Head of caudate nucleus (tissue), 42 donors: ENCODE results near the gene KCNQ1OT1.

Experiments used
- DNase-seq, 42 donors: peaks; one replicate each; pipeline versions ENCODE4 v3.0.0 to v3.0.0-alpha.2; 2020 to 2021; ENCODE audit warnings: mixed read lengths in 7 of 42
- intact Hi-C: fragments of 100-400 bp; cut with DNase I; formaldehyde crosslinking; loops from one replicate; pipeline ENCODE4 v1.15.0; 2022

Gene KCNQ1OT1

DNA sequence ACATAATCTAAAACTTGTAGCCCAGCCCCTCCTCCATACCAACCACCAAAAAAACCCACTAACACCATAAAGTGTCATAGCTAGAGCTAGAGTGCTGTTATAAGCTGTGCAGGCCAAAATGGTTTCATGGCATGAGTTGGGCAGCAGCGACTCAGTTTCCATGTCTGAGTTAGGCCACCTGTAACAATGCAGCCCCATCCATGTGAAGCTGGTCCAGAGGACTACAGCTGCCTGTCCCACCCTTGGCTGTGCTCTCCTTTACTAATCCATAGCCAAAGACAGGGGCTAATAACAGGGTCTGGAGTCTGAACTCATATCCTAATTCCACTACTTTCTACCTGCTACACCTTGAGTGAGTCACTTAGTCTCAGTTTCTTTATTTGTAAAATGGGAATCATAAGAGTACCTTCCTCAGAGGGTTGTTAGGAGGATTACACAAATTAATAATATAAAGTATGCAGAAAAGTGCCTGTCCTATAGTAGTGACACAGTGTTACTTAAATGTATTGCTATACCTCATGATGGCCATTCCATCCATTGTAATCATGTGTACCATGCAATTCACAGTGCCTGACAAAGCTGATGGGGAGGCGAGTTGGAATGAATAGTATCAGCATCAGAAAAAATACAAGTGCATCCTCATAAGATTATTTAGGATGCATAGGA lies 20.6 kb downstream of the KCNQ1OT1 start:
- intact Hi-C loops = no loop called here

DNA sequence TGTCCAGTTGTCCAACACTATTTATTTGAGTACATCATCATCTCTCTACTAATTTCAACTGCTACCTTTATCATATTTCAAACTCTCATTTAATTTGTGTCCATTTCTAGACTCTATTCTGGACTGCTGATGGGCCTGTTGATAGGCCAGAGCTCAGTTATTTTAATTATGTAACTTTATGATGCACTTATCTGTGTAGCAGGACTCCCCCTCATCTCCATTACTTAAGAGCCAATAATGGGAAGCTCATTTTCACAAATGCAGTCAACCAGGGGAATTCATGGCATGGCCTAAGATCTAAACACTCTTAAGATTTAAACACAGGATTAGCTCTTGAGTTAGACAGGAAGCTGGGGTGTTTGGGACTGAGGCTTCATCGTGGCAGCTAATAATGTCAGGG lies 21.4 kb downstream of the KCNQ1OT1 start:
- no peak for DNase-seq
- intact Hi-C loops = no loop called here

More for the DNA sequence above, 20.6 kb downstream of the KCNQ1OT1 start:
- peak in 4 of 42 donors; percentile 2 to 7 (median 2) for DNase-seq

GRCh38 chr11:2677127-2677526 lies 22.7 kb downstream of the KCNQ1OT1 start:
- intact Hi-C loops = no loop called here

DNA sequence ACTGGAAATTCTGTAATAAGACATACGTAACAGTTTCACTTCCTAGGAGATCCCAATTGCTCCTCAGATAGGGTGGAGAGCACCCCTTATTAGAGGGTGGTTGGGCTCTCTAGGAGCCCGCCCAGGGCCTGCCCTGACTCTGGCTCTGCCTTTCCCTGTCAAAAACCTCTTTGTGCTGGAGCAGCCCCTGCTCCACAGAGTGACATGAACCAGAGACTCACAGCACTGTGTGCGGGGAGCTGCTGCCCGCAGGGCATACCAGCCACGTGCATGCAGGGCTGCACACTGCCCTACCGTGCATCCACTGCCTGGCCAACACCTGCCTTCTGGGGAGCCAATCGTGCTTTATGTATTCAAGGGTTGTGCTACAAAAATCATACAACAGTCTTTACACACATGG lies 24.3 kb downstream of the KCNQ1OT1 start:
- intact Hi-C loops = no loop called here
- peak in 33 of 42 donors; percentile 7 to 66 (median 41) for DNase-seq

More at GRCh38 chr11:2677127-2677526, 22.7 kb downstream of the KCNQ1OT1 start:
- no peak for DNase-seq

GRCh38 chr11:2674658-2675131 lies 25.1 kb downstream of the KCNQ1OT1 start:
- DNase-seq = peak; percentile 18 to 80 (median 56)
- intact Hi-C loops = no loop called here

DNA sequence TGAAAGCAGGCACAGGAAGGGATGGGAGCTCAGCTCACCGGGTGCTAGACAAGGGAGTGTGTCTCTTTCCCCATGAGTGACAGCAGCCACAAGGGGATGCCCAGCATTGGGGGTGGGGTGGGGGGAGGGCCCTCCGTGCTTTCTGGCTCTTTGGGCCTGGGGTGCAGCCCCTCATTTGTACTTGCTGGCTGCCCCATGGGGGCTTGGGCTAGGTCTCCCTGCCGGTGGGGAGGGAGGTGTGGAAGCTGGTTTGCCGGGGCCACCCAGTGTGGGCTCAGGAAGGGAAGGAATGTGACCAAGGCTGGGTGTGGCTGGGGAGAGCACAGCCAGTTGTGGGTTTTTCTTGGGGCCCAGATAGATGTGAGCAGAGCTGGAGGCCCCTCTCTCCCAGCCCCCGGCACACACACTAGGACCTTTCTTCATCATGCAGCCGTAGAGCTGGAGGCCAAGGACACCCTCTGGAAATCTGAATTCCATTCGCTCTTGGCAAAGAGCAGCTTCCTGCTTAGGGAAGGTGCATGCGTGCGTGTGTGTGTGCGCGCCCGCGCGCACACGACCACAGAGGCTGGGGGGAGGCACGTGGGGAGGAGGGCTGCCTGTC lies 25.8 kb downstream of the KCNQ1OT1 start:
- peak in 12 of 42 donors; percentile 2 to 39 (median 14) for DNase-seq
- intact Hi-C loops = no loop called here

- intact Hi-C loops = no loop called here
- DNase-seq = peak in 10 of 42 donors; percentile 2 to 33 (median 12)
Measured at GRCh38 chr11:2673250-2673610, 26.6 kb downstream of the KCNQ1OT1 start.

- intact Hi-C loops = no loop called here
- DNase-seq = peak in 11 of 42 donors; percentile 1 to 37 (median 4)
Measured at GRCh38 chr11:2672553-2673249, 27.1 kb downstream of the KCNQ1OT1 start.

DNA sequence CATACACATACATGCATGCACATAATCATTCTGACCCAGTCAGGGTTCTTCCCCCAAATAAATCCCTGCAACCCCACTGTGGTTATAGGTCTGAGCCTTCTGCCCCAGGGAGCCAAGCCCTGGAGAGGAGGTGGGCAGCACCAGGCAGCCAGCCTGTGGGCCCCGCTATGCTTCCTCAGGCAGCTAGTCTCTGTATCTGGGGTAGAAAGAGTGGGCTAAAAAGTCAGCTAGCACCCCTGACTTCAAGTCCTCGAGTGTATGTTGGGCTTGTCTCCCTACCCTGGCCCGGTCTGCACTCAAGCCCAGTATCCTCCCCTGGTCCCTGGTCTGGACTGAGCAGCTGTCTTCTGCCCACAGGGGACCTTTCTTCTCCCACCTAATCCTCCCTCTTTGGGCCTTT lies 28.0 kb downstream of the KCNQ1OT1 start:
- intact Hi-C loops = no loop called here
- peak in 6 of 42 donors; percentile 2 to 21 (median 12) for DNase-seq

- peak in 11 of 42 donors; percentile 1 to 34 (median 7) for DNase-seq
- intact Hi-C loops = no loop called here
Measured at GRCh38 chr11:2670541-2671100, 29.2 kb downstream of the KCNQ1OT1 start.

DNA sequence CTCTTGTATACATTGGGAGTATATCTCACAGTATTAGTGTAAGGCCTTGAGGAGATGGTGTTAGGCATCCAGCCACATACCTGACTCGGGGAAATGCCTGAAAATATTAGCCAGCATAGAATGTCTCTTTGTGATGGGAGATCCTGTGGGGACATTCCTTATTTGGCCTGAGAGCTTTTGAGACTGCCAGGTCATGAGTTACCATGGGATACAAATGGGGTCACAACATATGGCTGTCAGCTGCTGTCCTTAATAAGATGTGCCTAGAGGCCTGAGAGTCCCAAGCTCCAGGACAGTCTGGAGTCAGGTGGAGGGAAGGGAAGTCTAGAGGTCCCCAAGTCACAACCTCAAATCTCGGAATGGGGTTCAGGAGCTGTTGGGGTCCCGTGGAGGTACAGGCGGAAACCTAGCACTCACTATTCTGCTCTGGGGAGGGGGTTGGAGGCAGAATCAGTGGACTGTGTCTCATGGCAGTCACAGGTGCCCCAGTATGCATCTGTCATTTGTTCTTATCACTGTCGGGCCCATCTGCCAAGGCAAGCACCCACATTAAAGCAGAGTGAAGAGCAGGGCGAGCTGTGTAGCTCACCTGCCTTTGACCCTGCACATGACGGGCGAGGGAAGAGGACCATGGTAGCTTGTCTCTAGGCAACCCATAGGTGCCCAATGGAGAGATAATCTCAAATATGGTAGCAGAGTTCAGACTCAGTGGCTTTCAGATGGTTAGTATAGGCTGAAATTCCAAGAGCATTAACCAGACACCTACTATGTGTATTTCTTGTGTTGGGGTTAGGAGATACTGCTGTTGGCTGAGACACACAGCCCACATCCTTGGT lies 29.9 kb downstream of the KCNQ1OT1 start:
- intact Hi-C loops = no loop called here
- peak in 7 of 42 donors; percentile 1 to 15 (median 9) for DNase-seq

GRCh38 chr11:2668876-2669275 lies 30.9 kb downstream of the KCNQ1OT1 start:
- intact Hi-C loops = no loop called here
- DNase-seq = peak in 6 of 42 donors; percentile 2 to 18 (median 6)

GRCh38 chr11:2667940-2668339 lies 31.9 kb downstream of the KCNQ1OT1 start:
- peak in 6 of 42 donors; percentile 2 to 8 (median 4) for DNase-seq
- intact Hi-C loops = no loop called here

DNA sequence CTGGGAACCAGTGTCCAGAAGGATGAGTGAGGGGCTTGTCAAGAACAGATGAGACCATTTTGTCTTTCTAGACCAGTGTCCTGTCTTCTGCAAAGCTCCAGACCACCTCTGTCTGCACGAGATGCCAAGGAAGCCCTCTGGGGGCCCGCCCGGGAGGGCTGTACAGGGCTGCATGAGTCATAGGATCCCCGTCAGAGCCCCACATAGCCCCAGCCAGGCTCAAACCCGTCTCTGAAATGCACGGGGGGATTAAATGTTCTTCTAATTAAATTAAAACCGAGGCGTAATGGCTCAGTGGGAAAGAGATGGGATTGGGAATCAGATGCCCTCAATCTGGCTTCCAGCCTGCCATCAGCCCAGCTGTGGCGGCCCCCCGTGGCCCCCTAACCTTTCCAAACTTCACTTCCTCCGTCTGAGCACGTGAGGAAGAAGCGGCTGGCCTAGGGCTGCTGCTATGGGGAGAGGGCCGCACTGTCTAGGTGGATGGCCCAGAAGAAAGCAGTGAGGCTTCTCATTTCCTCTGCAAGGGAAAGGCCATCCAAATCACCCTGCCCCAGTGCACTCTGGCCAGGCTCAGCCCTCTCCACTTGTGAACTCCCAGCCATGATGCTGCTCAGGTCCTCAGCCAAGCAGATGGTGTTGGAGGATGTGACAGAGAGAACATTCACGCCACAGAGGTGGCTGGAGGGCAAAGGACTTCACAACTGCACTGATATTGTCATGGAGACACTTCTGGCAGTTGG lies 32.8 kb downstream of the KCNQ1OT1 start:
- peak in 8 of 42 donors; percentile 4 to 30 (median 12) for DNase-seq
- intact Hi-C loops = no loop called here

DNA sequence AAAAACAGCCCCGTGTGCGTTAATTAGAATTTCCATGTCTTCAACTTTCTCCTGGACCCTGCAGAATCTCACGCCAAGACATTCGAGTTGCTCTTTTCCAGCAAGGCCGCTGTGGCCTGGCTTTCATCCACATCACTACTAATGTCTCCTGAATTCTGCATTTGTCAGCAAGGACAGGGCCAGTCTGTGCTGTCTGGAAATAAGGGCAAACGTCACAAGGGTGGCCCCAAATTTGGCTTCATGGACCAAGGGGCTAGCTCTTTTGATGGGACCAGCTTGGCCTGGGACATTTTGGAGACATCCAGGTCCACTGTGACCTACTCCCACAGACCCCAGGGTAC lies 33.4 kb downstream of the KCNQ1OT1 start:
- intact Hi-C loops = no loop called here
- DNase-seq = peak in 6 of 42 donors; percentile 5 to 13 (median 7)

- peak in 7 of 42 donors; percentile 2 to 36 (median 10) for DNase-seq
- intact Hi-C loops = no loop called here
Measured at GRCh38 chr11:2665526-2666400, 34.0 kb downstream of the KCNQ1OT1 start.
